IMR-90 (cell line): ENCODE measurements around the gene SH3BP2. TPM values are rescaled to one million over a fixed set of nuclear protein-coding genes. Genes with fewer than 3 reads are reported as not detected.

Source experiments
- CTCF ChIP-seq: conservative IDR thresholded peaks from 2 replicates; pipeline ENCODE4 v1.5.1; 2012; ENCODE audit warnings: mild to moderate bottlenecking, low read depth, low read length, improper control_type of control experiment
- POLR2A ChIP-seq: IDR thresholded peaks from 2 replicates; pipeline ENCODE4 v1.6.1; 2012; ENCODE audit warnings: mild to moderate bottlenecking, low read depth, low read length
- polyA plus RNA-seq, 3 experiments: library from polyadenylated mRNA; depleted of rRNA; stranded (reverse); fragments of >200 nt; gene quantifications; 2 replicates each; pipeline ENCODE4 v1.2.3, GENCODE V29; 2012; ENCODE audit warnings: low replicate concordance in 1 of 3
- total RNA-seq: library from RNA; depleted of rRNA; stranded (reverse); fragments of >200 nt; gene quantifications from 2 replicates; pipeline ENCODE4 v1.2.3, GENCODE V29; 2012

The SH3BP2 gene
- total and polyA plus RNA-seq, 2 of the 4 experiments (the other 2 are of a cell fraction) = 9.0 to 37.2 TPM

DNA sequence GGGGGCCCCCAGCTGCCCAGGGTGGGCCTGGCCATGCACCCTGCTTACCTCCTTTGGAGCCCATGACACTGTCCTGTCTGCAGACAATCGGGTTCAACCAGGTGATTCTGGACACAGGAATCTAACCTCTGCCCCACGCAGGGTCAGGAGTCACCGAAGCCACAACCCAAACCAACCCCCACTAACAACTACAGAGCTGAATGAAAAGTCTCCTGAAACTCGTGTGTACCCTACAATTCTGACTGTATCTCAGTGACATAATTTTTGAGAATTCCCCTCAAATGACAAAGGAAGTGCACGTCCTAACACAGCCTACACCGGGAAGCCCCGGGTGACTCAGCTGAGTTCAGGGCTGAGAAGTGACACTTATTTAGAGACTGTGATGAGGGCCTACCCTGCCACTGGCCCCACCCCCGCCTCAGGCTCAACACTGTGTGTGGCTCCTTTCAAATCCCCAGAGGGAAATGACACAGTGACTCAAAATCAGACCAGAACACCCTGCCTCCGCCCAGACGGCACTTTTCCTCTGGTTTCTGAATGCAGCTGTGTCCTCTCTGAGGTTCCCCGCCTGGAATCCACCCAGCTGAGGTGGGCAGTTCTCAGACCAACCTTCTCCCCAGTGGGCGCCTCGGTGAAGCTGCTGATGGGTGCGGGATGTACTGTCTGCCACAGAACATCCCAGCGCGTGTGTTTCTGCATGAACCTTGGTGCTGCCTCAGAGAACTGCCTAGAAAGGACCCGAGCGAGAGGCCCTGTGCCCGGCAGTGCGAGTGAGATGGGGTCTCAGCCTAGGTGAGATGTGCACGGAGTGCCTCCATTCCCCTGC is 46.7 kb upstream of the SH3BP2 start (continued):
- TF ChIP-seq CTCF = no peak
- TF ChIP-seq POLR2A = no peak
